Measurements from ENCODE around the gene ETFA.
A peak's percentile ranks its signal among the peaks of the same experiment; 100 is the strongest.

Gene ETFA

GRCh38 chr15:76235186-76235826, 76.0 kb downstream of the ETFA start:
- peak; percentile 10 for DNase-seq (ENCODE audit: low read depth)
- H3K4me3 ChIP-seq (ENCODE audit: low read depth, low read length), result no peak overlapping the region
- peak; percentile 28 for TF ChIP-seq CTCF (IDR thresholded peaks at IDR 0.05; ENCODE audit: low read depth, low read length, missing control alignments)

- TF ChIP-seq CTCF (IDR thresholded peaks at IDR 0.05; ENCODE audit: low read depth, low read length, missing control alignments), result no peak
- no peak for DNase-seq (ENCODE audit: low read depth)
- no peak overlapping the region for H3K4me3 ChIP-seq (ENCODE audit: low read depth, low read length)
Observed at GRCh38 chr15:76234337-76234889, 76.9 kb downstream of the ETFA start.

- no peak overlapping the region for H3K4me3 ChIP-seq (ENCODE audit: low read depth, low read length)
- no peak for DNase-seq (ENCODE audit: low read depth)
- no peak for TF ChIP-seq CTCF (IDR thresholded peaks at IDR 0.05; ENCODE audit: low read depth, low read length, missing control alignments)
Observed at GRCh38 chr15:76233921-76234320, 77.3 kb downstream of the ETFA start.

- no peak for DNase-seq (ENCODE audit: low read depth)
- no peak for TF ChIP-seq CTCF (IDR thresholded peaks at IDR 0.05; ENCODE audit: low read depth, low read length, missing control alignments)
- H3K4me3 ChIP-seq (ENCODE audit: low read depth, low read length), result no peak overlapping the region
Observed at GRCh38 chr15:76229266-76229665, 82.0 kb downstream of the ETFA start.

GRCh38 chr15:76223521-76223920, 87.7 kb downstream of the ETFA start:
- no peak for TF ChIP-seq CTCF (IDR thresholded peaks at IDR 0.05; ENCODE audit: low read depth, low read length, missing control alignments)
- DNase-seq (ENCODE audit: low read depth), result peak; percentile 18

GRCh38 chr15:76222159-76222558, 89.1 kb downstream of the ETFA start:
- no peak overlapping the region for H3K4me3 ChIP-seq (ENCODE audit: low read depth, low read length)
- TF ChIP-seq CTCF (IDR thresholded peaks at IDR 0.05; ENCODE audit: low read depth, low read length, missing control alignments), result no peak
- no peak for DNase-seq (ENCODE audit: low read depth)

More at GRCh38 chr15:76223521-76223920, 87.7 kb downstream of the ETFA start:
- no peak overlapping the region for H3K4me3 ChIP-seq (ENCODE audit: low read depth, low read length)

All from GM12864 (cell line).